Peyer's patch (tissue), 4 donors: ENCODE results near the gene PRAF2.

Experiments
- CTCF ChIP-seq, 6 experiments: fragments of 450-650 bp in 4 of 6; fragments of 200-600 bp in 2 of 6; sonication (generic) in 1 of 6; IDR thresholded peaks; one replicate each; pipeline ENCODE4 v1.5.1; 2017 to 2019; ENCODE audit warnings: antibody characterized with exemption in 6 of 6, mild to moderate bottlenecking in 3 of 6, moderate library complexity in 1 of 6
- POLR2A ChIP-seq, 2 donors: fragments of 450-650 bp; IDR thresholded peaks; one replicate each; pipeline ENCODE4 v1.5.1; 2017; ENCODE audit warnings: antibody characterized with exemption in 2 of 2, mild to moderate bottlenecking in 2 of 2, moderate library complexity in 2 of 2

DNA sequence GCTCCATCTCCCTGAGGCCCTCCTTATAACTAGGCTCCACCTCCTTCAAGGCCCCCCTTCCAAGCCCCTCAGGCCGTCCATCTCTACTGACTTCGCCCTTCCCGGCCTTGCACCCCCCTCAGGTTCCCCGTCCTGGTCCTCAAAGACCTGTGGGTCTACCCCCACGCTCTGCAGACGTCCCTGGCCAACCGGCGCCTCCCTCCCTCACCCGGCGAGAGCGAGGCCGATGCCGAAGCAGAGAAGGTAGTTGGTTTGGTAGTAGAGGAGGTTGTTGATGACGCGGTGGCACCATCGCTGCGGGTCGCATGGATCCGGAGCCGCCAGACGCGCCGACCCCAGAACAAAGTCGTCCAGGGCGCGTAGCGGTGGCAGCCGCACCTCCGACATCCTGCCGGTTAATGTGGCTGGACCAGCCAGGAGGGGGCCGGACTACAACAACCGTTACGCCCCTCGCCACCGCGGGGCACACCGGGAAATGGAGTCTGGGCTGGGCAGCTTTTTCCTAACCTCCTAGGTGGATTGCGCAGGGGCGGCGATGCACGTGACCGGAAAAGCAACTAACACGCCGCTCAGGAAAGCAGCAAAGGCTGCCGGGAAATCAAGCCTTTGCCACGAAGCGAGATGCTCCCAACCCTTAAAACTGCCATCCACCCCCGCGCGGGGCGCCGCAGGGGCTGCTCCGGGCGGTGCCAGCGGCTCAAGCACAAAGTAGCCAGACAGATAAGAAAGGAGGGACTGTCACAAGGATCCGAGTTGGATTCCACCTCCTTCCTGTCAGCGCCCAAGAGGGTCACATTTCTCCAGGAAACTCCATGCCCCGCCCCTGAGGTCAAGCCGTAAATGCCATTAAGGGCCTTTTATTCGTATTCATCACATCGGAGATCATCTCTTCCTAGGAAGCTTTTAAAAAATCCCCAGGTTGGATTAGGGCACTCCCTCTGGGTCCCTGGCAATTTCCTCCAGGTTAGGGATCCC is at the start of gene PRAF2:
- TF ChIP-seq POLR2A (IDR thresholded peaks at IDR 0.05) (peak; percentile 7 to 15), CTCF (IDR thresholded peaks at IDR 0.05) (peak in 3 of 6 experiments; percentile 7 to 21 (median 12))
